Measurements from ENCODE around the gene EDRF1.
"Not testable (repeated sequence)": the region's sequence is repeated elsewhere in the genome, so short reads cannot be mapped to it uniquely, and the experiment has no call there.

Gene EDRF1, protein sequence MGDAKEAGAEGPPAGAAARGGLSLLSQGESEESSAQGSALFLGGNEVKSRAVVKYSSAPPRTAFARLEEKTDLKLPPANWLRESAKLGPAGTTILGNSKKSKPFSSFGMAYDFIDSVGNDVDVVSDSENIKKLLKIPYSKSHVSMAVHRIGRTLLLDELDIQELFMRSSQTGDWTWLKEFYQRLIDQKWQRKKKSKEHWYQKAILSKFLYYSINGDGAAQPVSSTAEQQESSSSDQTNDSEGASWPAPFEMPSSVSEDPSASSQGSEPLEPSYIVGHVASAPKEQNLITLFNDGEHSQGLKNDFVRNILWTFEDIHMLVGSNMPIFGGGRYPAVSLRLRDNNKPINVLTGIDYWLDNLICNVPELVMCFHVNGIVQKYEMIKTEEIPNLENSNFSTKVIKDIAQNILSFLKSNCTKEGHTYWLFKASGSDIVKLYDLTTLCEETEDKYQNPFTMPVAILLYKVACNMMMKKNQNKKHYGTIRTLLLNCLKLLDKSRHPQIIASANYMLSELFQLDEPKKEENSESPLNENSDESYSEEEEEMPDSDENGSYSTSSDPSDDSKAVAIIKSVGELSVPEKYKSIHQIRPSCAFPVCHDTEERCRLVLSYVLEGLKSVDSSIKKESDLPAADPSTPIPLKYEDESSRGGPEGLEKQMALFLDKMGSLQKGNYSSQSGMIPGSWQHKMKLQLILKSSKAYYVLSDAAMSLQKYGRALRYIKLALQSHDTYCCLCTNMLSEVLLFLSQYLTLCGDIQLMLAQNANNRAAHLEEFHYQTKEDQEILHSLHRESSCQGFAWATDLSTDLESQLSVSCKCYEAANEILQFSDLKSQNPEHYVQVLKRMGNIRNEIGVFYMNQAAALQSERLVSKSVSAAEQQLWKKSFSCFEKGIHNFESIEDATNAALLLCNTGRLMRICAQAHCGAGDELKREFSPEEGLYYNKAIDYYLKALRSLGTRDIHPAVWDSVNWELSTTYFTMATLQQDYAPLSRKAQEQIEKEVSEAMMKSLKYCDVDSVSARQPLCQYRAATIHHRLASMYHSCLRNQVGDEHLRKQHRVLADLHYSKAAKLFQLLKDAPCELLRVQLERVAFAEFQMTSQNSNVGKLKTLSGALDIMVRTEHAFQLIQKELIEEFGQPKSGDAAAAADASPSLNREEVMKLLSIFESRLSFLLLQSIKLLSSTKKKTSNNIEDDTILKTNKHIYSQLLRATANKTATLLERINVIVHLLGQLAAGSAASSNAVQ

DNA sequence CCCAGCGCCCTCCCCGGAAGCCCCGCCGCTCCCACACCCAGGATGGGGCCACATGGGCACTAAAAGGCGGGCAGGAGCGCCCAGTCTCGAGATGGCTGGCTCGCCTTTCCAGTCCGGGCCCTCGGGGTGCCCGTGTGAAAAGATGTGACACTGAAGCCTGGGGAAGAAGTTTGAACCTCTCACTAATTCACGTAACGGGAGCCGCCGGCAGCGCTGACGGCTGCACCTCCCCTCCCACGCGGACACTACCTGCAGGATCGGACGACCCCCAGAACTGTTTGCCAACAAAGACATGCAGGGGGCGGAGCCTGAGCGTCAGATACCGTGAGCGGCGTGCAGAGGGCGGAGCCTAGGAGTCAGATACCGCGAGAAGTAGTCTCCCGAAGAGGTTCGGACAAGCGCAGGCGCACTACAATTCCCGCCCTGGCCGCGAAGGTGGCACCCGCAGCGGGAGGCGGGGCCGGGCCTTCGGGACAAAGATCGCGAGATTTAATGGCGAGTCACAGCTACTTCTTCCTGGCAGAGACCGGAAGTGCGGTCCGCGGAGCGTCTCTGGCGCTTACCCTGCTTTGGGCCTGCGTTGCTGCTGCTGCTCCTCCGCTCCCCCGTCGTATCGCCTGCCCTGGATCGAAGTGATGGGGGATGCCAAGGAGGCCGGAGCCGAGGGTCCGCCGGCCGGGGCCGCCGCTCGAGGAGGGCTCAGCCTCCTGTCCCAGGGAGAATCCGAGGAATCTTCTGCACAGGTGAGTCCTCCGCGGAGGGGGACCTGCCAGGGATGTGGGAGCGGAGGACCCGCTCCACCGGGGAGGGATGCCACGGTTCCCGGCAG is at the start of gene EDRF1:
TSS of gene EDRF1 (plus strand) at position 537 of the 829 bp plus-strand sequence. CDS start at position 636, 99 bp downstream.
- peak; percentile 99 for DNase-seq

DNA sequence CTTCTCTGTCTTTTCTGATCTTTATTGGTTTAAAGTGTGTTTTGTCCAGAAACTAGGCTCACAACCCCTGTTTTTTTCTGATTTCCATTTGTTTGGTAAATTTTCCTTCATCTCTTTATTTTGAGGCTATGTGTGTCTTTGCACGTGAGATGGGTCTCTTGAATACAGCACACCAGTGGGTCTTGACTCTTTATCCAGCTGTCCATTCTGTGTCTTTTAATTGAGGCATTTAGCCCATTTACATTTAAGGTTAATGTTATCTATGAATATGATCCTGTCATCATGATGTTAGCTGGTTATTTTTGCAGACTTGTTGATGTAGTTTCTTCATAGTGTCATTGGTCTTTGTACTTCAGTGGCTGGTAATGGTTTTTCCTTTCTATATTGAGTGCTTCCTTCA is 46.6 kb upstream of the EDRF1 start:
- DNase-seq: no peak

DNA sequence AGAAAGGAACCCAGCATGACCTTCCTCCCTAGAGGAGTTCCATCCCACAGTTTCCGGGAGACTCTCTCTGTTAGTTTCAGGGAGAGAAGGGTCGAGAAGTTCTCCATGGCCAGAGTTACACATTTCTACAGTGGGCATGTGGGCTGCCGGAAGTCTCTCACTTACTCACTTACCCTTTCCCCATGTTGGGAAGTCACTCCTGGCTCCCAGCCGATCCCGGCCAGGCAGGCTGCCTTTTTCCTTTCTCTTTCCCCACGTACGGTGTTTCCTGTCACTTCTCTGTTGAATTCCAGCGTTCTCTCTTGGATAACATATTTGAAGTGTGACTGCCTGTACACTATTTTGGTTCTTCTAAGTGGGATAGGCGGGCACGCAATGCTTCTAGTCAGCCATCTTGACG is 40.1 kb upstream of the EDRF1 start:
- DNase-seq: no peak

DNA sequence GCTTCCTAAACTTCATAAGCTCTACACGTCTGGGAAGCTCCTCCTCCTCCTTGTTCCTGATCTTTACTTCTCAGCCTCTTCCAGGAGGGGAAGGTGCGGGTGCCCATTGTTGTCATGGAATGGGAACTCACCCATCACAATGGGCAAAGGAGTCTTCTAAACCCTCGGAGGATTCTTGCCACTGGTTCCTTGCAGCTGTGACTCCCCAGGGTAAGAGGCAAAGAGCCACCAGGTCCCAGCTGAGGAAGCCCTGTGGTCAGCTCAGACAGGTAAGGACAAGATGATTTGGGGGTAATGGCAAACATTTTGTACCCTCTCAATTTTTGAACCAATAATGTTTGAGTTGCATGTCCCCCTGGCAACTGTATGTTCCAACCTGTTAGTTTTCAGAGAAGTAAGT is 36.4 kb upstream of the EDRF1 start, which contains the start of gene TEX36:
TSS of gene TEX36 (minus strand) at position 101 of the 400 bp plus-strand sequence. CDS start 174 bp downstream, outside the sequence.
- DNase-seq: no peak

DNA sequence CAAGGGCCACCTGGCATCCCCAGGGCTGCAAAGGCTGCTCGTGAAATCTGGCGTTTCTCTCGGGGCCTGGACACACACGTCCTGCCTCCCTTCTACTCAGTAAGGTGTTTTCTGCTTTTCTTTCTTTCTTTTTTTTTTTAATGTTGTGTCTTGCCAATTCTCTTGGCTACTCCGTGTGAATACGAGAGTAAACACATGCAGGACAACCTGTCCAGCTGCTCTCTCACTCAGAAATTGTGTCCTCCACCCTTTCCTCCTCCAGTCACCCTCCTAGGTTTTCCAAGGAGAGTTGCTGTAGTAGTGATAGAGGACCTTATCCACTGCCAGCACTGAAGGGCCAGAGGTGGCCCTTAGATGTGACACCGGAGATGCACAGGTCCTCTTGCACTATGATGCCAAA is 35.7 kb upstream of the EDRF1 start:
- no peak for DNase-seq

DNA sequence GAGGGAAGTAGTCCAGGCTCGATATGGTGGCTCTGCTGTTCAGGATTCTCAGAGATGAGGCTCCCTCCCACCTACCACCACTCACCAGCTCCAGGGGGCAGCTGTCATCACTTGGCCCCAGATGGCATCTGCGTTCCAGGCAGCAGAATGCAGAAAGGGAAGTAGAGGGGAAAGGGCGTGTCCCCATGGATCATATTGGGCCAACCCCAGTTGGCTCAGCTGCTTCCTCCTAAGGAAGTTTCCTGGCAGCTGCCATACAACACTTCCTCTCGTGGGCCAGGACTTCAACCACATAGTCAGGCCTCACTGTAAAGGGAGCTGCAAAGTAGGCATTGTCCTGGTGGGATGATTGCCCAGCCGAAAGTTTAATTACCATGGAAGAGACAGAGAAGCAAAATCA is 34.9 kb upstream of the EDRF1 start:
- DNase-seq: peak; percentile 2

DNA sequence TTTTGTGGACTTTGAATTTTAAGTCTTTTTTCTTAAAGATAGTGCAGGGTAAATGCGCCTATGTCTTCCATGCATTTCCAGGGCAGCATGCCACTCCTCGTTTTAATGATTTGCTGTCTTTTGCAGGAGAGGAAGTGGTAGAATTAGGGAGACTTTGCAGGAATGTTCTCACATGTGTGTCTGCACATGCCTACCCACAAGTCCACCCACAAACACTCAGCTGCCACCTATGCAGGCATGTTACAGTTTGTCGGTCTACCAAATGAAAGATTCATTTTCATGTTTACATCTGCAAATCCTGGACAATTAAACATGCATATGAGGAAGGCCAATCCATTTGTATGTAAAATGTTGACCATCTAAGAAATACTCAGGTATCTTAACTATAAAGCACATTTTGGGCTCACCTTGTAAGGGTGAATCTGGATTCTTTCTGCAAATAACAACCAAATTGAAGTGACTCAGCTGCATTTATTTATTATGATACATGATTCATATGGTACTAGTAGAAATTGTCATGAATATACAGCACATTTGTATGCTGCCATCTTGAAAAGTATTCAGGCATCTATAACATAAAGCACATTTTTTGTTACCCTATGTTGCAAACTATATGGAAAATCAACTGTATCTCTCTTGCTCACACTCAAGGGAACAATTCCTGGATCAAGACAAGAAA is 31.9 kb upstream of the EDRF1 start:
- DNase-seq: no peak

DNA sequence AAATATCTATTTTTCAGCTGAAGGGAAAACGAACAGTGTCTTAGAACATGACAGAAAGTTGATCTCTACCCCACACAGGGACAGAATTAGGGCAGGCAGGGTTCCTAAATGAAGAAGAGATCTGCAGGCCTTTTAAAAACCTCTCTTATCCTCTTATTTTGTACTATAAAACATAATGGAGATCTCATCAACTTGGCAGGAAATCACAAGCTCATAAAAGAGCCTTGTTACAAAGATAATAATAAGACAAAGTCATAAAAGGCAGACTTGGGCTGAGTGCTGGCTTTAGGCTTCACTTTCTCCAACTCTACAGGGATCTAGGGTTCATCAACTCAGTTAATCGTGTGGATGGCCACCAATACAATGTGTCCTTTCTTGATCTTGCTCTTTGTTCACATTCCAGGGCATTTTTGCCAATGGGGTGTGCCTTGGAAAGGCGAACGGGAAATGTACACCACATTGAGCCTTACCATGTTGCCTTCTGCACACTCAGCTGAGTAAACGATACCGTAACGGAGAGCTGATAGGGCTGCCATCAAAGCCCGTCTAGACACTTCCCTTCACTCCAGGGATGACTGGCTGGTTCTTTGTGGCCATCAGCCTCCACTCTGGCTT is 29.4 kb upstream of the EDRF1 start:
- no peak for DNase-seq

DNA sequence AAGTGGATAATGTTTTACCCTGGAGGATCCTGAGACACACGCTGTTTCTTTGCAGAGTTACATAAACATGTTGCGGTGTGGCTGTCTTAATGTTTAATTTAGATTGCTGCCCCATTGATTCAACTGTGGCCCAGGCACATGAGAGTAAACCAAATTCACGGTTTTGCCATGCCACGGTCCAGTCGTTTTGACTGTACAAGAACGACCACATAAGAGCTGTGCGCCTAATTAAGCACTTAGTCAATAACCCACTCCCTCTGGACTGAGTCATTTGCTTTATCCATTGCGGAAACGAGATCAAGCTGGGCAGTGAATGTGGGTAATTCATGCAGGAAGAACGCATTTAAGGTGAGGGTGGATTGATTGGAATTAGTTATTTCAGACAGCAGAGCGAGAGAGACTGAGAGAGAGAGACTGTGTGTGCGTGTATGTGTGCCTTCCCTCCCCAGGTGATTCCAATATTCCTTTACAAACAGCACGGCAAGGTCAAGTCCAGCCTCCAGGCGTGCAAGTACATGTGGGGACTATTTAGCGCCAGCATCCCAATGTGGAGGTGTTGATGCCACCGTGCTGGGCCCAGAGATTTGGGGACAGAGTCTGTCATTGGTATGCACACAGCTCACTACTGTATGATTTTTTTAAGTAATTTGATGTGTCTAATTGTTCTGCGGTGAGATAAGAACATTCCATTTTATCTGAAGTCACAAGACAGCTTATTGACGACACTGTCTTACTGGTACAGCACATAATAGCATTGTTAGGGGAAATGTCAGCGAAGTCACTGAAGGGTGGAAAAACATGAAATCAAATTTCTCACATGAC is 28.1 kb upstream of the EDRF1 start:
- DNase-seq: no peak

DNA sequence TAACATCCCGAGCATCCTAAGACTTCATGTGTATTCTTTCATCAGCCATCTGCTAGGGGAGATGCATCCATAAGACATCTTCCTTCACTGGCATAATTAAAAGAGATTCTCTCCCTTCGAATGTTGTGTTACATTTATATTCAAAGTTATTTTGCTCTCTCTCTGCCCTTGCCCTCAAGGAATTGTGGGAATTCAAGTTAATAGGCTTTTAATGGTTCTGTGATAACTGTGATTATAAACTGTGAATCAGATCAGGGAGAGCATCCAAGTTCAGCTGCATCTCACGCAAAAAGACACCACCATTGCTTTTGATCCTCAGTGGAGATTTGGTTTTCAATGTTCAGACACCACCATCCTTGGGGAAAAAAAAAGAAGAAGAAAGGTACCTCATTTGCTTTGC is 27.3 kb upstream of the EDRF1 start:
- DNase-seq: no peak

DNA sequence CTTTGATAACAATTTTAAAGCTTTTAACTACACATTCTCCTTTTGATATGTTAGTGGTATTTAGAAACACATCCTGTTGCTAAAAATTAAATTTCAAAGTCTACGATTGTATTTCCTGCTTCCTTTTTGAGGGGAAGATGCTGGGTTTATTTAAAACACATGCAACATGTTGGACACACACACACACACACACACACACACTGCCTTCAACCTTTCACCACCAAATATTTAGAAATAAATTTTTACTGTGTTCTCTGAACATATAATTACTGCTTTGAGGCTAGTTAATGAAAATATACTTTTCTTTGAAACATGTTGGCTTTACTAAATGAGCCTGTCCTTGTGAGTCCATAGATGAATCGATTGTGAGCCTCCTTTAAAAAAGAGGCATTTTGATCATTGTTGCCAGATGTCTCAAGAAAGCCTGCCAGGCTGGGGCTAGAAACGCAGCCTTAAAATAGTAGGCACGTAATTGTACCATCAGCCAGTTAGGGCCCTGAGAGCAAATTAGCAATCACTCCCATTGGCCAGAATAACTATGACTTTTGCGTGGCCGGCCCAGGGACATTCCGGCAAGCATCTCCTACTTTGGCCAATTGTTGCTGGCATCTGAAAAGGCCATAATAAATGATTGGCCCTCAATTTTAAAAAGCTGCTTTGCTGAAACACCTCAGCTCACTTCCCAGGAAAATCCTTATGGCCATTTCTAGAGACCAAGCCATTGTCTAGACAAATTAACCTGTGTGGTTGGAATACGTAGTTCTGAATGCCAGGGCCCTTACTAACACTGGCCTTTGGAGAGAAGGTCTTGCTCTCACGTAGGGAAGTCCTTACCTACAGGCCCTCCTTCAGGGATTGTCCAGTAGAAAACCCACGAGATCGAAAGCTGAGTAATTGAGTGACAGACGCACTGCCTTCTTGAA is 26.6 kb upstream of the EDRF1 start:
- DNase-seq: no peak

DNA sequence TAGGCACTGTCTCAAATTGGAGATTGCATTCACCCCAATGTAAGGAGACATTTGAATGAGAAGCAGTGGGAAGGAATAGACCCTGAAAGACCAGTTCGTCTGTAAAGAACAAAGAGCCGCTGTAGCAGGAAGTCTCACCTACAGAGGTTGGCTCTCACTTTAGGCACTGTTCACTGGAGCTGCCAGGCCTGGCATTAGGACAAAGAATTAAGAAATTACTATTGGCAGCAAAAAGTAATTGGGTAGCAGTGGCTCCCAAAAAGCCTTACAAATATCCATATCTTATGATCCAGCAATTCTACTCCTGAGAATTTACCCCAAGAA is 26.0 kb upstream of the EDRF1 start:
- no peak for DNase-seq

DNA sequence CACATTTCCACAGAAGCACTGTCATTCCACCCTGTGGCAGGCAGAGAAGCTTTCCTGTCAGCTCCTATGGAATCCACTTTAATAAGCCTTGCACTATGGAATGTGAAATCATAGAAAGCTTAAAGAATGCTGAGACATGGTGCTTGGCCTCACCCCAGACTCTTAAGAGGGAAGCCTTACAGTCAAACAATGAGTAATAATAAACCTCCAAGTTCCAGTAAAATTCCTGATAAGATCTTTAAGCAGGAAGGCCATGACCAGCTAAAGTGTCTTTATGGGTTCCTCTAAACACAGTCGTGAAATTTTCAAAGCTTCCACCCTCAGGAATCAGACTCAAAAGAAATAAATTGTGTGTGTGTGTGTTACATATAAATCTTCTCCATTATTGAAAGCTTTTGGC is 24.6 kb upstream of the EDRF1 start:
- DNase-seq: no peak

DNA sequence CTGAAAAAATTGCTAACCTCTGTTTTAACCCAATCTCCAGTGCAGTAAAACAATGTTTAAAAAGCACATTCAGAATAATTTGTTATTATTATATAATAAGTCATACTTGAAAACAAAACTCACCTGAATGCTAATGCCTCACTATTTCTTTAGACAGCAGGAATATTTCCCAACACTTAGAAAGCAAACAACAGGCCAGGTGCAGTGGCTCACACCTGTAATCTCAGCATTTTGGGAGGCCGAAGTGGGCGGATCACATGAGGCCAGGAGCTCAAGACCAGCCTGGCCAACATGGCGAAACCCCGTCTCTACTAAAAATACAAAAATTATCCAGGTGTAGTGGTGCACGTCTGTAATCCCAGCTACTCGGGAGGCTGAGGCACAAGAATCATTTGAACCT is 22.6 kb upstream of the EDRF1 start:
- not testable (repeated sequence) for DNase-seq

DNA sequence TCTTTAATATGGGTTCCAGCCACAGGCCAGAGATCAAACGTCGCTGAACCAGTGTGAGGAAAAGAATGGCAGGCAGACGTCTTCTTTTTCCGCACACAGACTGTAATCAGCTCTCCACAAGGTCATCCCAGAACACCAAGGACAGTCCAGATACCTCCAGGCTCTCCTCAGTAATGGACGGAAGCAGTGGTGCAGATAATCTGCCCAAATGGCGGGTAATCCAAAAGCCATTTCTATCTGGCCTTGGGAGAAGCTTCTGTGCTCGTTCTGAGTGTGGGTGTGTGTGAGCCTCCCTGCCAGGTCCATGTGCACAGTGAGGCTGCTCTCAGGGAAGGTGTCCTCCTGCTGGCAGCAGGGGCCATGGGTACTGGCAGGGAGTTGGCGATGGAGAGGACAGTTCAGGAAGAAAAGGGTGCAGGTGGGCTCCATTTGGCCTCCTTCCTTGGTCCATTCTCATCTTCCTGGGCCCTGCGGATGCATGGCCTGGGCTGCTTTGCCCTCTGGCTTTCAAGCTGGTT is 21.0 kb upstream of the EDRF1 start:
- DNase-seq: peak; percentile 9

DNA sequence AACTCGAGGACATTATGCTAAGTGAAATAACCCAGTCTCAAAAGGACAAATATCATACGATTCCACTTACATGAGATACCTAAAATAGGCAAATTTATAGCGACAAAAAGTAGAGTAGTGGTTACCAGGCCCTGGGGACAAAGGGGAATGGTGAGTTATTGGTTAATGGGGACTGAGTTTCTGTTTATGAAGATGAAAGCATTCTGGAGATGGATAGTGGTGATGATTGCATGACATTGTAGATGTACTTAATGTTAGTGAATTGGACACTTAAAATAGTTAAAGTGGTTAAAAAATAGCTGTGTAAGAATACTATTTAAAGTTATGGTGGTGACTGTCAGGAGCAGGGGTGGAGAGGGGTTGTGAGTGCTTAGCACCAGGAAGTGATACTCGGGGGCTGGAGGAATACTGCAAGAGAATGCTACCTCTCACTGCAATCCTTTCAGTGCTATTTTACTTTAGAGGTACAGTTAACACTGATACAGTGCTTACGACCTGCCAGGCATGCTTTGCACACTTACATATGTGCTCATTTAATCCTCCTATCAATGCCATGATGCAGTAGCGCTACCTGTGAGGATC is 19.9 kb upstream of the EDRF1 start:
- no peak for DNase-seq

DNA sequence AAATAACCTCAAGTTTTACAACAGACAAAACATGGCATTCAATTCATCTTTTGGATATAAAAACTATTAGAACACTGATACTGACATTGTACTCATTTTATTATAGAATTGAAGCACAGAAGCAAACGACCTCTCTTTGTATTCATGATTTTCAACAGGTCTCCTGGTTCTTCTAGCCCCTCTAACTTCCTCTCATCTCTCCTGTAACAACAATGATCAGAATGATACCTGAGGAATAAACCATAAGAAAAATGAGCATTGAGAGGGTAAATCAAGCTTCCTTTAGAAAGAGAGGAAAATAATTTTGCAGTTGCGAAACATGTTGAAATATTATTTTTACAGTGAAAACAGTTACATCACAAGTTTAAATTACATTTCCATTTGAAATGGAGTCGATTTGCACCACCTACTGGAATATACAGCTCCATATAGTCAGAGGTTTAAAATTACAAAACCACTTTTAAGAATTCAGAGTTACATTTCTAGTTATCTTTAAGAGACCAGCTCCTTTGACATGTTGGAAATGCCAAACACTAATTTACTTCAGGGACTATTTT is 19.1 kb upstream of the EDRF1 start:
- no peak for DNase-seq

Measured in NCI-H82 (cell line).